Epidermal melanocyte (primary cell): ENCODE results near the gene UBXN6.

Experiments
- DNase-seq: peaks from one replicate; pipeline ENCODE4 v3.0.0; 2011; ENCODE audit warnings: low spot score; ENCODE audit not compliant: insufficient read length

The UBXN6 gene, protein sequence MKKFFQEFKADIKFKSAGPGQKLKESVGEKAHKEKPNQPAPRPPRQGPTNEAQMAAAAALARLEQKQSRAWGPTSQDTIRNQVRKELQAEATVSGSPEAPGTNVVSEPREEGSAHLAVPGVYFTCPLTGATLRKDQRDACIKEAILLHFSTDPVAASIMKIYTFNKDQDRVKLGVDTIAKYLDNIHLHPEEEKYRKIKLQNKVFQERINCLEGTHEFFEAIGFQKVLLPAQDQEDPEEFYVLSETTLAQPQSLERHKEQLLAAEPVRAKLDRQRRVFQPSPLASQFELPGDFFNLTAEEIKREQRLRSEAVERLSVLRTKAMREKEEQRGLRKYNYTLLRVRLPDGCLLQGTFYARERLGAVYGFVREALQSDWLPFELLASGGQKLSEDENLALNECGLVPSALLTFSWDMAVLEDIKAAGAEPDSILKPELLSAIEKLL

DNA sequence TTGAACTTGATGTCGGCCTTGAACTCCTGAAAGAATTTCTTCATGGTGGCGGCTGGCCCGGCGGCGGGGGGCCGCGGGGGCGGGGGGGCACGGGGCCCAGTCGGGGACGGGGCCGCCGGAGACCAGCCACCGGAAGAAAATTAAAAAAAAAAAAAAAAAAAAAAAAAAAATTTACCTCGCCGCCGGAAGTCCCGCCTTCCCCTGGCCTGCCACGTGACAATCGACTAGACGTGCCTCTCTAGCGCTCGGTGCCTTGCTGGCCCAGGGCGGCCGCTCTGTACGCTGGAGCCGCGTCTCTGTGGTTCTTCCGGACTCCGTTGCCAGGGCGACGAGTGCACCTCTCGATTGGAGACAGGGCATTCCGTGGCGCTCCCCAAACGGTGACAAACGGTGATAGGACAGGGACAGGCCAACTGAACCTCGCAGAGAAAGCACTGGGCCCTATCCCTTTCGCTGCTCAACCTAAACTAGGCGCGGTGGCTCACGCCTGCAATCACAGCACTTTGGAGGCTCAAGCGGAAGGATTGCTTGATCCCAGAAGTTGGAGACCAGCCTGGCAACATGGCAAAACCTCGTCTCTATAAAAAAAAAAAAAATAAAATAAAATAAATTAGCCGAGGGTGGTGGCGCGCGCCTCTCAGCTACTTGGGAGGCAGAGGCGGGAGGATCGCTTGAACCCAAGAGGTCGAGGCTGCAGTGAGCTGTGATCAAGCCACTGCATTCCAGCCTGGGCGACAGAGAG, at the start of gene UBXN6:
UBXN6 (minus strand) TSS at position 141 of the 742 bp plus-strand sequence; CDS start at position 44, 97 bp downstream.
- peak; percentile 94 for DNase-seq

DNA sequence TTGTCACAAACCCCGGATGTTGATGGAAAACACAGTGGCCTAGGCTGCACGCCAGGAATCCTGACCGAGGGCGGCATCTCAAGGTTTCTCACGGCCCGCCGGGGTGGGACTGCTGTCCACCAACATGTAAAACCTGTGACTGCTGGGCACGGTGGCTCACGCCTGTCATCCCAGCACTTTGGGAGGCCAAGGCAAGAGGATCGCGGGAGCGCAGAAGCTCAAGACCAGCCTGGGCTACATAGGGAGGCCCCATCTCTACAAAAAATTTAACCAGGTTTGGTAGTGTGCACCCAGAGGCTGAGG, 49.5 kb upstream of the UBXN6 start:
- DNase-seq: no peak

DNA sequence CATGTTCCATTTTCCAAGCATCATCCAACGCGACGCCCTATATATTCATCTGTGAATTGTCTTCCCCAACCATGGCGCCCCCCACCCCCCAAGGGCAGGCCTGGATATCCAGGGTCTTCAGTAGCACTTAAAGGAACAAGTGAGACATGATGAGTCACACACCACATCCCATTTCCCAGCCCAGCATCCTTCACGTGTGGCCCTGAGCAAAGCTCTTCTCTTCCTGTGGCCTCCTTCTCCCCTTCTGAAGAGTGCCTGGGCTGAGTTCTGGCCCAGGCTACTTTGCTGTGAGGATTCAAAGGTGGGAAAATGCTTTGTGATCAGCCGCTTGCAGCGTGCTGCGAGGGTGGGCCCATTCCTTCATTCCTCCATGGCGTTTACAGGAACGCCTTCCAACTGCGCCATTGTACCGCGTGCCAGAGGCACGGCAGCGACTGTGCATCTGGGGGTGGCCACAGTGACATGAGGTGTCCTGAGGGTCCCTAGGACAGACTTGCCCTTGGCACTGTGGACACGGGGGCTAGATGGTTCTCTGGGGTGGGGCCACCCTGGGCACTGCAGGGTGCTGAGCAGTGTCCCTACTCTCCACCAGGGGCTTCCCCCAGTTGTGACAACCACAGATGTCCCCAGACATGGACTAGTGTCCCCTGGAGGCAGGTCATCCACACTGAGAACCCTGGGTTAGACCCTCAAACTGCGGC, 49.0 kb upstream of the UBXN6 start:
- no peak for DNase-seq

DNA sequence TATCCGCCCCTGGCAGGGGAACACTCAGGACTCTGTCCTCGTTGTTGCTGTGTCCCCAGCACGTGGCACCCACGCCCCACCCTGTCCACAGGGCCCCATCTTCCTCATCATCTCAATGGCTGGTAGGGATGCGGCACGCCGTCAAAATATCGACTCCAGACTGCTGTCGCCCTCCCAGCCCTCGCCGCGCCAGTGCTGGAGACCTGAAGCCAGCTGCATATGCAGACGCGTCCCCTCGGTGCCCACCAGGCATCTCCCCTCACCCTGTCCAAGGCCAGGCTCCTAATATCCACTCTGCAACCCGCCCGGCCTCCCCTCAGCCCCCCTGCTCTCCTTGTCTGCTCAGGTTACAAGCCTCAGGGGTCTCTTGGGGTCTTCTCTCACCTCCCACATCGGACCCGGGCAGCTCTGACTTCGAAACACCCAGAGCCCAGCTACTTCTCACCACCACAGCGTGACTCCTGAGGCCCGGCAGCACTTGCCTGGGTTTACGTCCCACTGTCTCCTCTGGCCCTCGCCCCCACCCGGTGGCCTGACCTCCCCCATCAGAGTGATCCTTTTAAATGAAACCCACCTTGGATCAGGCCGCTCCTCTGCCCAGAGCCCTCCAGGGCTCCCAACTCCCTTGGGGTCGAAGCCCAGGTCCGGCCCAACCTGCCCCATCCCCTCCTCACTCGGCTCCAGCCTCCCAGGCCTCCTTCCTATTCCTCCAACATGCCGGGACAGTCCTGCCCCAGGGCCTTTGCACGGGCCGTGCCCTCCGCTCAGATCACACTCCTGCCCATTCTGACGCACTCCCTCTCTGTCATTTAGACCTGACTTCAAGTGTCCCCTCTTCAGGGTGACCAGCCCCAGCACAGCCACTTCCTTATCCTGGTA, 48.2 kb upstream of the UBXN6 start:
- no peak for DNase-seq

DNA sequence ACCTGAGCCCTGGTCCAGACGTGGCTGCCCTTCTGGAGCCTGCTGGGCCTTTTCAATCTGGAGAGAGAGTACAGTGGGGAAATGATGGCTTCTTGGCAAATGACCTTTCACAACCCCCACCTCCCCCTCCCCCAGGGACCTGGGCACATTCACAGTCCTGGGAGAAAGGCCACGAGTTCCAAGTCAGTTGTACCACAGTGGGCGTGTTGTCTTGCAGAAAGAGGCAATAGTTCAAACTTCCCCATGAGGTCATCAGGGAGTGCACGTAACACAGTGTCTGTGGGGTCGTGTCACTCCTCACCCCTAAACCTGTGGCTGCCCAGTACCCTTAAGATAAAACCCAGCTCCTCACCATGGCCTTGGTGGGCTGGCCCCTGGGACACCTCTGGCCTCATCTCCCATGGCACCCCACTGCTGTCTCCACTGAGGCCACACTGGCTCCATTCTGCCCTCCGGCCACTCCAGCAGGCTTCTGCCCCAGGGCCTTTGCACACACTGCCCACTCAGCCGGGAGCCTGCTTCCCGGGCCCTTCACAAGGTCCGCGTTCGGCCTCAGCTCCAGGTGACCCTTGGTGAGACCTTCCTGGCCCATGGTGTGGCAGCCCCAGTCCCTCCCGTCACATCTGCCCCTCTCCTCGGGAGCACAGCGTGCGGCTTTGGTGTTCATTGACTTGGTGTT, 47.4 kb upstream of the UBXN6 start:
- DNase-seq: no peak

DNA sequence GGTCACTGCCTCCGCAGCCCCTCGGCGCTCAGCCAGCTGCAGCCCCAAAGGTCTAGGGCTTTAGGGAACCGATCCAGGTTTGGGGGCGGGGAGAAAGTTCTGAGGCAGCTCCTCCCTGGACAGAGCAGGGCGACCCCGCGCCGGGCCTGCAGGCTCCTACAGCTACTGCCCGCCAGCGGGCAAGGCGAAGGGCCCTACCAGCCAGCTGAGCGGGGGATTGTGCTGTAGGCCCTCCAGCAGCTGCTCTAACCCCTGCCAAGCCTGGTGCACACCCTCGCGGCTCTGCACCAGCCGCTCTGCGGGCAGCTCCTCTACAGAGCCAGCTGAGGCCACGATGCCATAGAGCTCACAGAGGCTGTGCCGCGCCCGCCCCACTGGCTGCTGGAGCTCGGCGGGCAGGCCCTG, 46.7 kb upstream of the UBXN6 start:
- DNase-seq: no peak

DNA sequence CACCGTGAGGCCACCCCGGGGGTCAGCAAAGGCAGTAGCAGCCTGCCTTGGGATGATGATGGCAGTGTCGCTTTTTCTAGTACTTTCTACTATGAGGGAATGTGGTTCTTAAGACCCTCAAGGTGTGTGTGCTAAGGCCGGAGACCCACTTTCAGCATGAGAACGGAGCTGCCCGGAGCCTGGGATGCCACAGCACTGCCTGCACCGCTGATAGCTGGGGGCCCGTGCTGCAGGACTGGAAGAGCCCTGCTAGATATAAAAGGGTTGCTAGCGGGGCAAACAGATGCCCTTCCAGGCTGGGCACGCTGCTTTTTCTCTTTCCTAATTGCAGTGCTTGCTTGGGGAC, 46.2 kb upstream of the UBXN6 start:
- DNase-seq: no peak

DNA sequence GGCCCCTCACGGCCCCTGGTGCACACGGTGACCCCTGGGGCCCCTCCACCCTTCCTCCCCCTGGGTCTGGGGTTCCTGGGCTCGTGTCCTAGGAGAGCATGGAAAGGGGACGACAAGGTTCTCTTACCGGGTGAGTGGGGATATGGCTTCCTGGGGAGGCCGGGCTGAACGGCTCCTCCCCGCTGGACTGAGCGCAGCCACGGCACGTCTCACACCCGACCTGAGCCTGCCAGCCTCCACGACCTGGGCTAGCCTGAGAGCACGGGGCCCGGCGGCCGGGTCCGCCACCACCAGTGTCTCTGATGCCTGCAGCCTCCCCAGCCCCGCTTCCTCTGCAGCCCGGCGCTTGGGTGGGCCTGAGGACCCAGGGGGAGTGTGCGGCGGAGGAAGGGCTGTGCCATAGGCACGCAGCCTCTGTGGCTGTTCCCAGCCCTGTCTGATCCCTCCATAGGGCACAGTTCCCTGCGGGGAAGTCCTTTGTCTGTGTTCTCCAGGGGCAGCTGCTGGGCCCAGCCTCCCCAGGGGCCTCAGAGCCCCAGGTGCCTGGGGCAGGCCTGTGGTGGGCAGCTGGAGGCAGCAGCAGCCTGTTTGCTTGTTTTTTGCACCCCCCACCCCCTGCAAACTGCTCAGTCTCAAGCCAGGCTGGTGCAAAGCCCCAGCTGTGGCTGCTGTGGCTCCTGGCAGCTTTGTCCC, 45.7 kb upstream of the UBXN6 start:
- DNase-seq: no peak

DNA sequence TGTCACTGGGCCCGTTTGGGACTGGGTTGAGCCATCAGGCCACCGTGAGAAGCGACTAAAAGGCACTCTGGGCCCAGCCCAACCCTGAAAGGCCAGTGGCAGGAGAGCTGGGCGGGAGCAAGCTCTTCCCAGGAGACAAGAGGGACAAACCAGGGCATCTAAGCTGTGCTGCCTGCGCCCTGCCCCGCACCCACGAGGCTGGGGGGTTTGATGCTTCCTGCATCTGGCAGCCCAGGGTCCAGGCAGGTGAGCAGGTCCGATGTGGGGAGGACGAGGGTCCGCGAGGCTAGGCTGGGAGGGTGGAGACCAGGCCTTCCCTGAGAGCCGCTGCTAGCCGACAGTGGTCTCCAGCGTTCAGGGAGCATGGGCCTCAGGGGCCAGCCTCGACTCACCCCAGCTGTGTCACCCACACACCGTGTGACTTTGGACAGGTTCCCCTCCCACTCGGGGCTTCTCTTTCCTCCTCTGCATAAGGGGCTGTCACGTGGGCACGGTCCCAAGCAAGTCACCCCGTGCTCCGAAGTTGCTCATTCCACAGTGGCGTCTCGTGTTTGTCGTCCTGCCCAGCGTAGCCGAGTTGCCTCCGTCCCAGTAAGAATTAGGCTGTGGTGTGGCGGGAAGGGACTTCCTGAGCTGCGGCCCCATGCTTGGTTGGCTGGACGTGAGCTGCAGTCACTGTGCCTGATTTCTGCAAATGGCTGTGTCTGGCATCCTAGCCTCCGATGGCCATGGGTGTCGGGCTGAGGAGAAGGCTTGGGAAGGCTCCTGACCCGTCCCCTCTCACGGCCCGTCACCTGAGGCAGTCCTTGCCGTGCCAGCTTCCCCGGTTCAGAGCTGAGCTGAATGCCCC, 44.9 kb upstream of the UBXN6 start:
- no peak for DNase-seq

DNA sequence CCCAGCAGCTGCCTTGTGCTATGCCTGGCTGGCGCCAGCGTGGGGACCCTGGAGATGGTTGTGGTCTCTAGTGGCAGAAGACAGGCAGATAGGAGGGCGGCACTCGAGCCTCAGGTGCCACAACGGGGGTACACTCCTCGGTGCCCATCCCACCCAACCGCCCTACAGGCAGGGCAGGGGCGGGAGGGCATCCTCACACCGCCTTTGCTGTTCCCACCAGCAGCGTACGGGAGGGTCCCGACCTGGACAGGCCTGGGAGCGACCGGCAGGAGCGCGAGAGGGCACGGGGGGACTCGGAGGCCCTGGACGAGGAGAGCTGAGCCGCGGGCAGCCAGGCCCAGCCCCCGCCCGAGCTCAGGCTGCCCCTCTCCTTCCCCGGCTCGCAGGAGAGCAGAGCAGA, 44.1 kb upstream of the UBXN6 start:
- no peak for DNase-seq

DNA sequence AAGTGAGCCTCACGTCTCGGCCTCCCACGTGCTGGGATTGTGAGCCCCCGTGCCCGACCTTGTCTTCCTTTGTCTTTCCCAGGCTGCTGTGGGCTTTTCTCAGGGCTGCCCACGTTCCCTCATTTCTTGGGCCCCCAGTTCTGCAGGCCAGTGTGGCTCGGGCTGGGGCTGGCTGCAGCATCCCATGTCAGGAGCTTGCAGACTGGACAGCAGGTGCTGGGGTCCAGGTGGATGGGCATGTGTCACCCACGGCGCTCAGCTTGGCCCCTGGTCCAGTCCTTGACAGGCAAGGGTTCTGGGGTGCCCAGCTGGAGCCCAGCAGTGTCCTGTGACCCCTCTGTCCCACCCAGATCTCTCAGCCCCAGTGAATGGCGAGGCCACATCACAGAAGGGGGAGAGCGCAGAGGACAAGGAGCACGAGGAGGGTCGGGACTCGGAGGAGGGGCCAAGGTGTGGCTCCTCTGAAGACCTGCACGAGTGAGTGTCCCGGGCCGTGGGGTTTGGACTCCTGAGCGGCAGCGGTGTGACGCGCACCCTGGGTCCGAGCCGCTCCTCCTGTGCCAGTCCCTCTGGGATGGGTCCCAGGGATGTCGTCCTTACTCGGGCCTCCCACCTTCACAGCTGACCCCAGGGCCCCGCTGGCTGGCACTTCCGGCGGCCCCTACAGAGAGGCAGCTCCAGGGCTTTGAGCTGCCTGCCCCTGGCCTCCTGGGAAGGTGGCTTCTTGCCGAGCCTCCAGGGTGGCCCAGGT, 43.4 kb upstream of the UBXN6 start:
- DNase-seq: no peak

DNA sequence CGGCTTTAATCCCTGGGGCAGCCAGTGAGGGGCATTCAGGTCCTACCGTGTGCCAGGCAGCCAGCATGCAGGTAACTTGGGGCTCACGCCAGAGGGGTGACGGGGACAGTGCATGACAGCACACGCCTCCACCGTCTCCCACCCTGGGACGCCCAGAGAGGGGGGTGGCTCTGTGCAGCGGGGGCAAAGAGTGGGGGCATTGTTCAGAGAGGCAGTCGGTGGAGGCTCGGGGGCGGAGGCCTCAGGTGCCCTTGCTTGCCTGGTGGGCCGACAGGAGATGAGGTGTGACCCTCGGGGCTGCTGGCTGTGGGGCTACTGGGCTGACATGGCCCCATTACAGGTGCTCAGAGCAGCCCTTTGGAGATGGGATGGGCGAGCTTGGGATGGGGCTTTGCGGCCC, 42.3 kb upstream of the UBXN6 start:
- DNase-seq: no peak

DNA sequence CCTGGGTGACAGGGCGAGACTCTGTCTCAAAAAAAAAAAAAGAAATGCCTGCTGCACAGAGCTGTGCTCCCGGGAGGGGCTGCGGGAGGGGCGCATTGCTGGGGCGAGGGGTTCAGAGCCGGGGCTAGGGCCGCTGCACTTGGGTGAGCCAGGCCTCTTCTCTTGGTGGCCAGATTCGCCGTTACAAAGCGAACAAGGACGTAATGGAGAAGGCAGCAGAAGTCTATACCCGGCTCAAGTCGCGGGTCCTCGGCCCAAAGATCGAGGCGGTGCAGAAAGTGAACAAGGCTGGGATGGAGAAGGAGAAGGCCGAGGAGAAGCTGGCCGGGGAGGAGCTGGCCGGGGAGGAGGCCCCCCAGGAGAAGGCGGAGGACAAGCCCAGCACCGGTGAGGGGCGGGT, 41.7 kb upstream of the UBXN6 start:
- no peak for DNase-seq

DNA sequence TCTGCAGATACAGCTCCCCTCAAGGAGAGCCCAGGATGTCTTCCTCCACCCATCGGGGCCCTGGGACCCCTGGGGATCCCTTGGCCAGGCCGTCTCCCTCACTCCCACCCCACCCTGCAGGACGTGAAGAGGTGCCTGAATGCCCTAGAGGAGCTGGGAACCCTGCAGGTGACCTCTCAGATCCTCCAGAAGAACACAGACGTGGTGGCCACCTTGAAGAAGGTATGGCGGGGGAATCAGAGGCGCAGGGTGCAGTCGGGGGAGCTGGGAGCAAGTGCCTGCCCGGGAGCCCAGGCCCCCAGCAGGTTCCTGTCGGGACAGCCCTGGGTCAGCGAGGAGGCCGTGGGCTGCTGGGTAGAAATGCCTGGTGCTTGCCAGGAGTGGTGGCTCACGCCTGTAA, 41.1 kb upstream of the UBXN6 start:
- no peak for DNase-seq

DNA sequence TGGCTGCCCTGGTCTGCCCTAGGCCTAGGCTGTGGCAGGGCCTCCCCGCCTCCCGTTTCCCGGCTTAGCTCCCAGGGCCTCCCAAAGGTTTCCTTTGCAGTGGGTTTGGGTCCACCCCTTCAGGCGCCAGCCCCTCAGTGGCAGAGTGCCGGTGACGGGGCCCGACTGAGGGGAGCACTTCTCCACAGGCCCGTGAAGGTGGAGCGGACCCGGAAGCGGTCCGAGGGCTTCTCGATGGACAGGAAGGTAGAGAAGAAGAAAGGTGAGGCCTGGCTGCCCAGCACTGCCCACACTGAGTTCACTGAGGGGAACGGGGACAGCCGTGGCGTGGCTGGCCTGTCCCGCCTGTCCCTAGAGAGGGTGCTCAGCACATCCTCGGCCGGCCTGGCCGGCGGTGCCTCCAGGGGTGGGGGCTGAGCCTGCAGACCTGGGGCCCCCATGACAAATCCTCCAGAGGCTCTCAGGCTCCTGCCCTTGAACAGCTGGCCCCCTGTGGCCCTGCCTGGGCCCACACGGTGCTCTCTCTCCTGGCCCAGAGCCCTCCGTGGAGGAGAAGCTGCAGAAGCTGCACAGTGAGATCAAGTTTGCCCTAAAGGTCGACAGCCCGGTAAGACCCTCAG, 40.3 kb upstream of the UBXN6 start:
- DNase-seq: no peak

DNA sequence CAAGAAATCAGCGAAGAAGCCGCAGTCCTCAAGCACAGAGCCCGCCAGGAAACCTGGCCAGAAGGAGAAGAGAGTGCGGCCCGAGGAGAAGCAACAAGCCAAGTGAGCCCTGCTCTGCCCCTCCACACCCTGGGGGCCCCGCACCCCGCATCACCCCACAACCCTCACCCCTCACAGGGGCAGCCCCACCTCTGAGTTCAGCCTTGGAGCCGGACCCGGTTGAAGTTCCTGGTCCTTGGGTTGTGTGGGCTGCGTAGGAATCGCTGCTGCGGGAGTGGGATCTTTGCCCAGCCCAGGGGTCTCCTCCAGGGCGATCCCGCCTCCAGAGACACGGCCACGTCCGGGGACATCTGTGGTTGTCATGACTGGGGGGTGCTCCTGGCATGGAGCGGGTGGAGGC, 38.7 kb upstream of the UBXN6 start:
- no peak for DNase-seq

DNA sequence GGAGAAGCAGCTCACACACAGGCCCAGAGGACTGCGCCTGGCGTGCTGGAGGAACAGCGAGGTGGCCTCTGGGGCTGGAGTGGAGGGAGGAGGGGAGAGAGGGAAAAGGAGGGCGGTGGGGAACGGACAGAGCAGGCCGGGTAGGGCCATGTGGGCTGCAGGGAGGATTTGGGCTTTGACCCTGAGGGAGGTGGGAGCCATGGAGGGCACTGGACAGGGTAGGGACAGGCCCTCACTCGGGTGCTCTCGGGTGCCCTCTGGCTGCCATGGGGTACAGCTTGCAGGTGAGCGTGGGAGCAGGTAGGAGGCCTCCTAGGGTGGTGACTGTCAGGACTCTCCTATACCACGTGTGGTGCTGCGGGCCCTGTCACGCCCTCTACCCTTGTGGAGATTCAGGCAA, 37.9 kb upstream of the UBXN6 start:
- no peak for DNase-seq

DNA sequence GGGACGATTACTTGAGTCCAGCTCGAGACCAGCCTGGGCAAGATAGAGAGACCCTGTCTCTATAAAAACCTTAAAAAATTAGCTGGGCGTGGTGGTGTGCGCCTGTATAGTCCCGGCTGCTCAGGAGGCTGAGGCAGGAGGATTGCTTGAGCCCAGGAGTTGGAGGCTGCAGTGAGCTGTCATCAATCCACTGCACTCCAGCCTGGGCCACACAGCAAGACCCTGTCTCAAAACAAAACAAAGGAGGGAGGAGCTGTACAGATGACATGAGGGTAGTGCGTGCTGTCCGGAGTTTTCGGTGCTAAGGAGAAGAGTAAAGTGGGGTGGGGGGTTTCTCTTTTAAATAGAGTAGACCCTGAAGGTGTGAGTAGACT, 37.1 kb upstream of the UBXN6 start:
- no peak for DNase-seq
